ENCODE results near the gene PRMT2.

DNA sequence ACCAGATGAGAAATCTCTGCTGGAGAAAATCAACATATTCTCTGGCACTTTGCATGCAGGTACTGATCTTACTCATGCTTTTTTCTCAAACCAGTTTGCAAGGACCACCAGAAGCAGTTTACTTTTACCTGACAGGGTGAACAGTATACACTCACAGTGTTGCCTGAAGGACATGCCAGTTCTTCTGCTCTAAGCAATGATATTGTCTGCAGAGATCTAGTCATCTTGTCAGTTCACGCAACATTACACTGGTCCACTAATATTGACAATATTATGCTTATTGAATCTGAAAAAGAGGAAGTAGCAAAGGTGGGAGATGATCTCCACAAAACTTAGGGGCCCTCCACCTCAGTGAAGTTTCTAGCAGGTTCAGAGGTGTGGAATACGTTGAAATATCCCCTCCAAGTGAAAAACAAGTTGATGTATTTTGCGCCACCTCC, 26.8 kb upstream of the PRMT2 start:
- TF ChIP-seq EZH2phosphoT487 (IDR thresholded peaks at IDR 0.05; ENCODE audit: unreplicated experiment) = no peak
- TF ChIP-seq, protein P1, sequence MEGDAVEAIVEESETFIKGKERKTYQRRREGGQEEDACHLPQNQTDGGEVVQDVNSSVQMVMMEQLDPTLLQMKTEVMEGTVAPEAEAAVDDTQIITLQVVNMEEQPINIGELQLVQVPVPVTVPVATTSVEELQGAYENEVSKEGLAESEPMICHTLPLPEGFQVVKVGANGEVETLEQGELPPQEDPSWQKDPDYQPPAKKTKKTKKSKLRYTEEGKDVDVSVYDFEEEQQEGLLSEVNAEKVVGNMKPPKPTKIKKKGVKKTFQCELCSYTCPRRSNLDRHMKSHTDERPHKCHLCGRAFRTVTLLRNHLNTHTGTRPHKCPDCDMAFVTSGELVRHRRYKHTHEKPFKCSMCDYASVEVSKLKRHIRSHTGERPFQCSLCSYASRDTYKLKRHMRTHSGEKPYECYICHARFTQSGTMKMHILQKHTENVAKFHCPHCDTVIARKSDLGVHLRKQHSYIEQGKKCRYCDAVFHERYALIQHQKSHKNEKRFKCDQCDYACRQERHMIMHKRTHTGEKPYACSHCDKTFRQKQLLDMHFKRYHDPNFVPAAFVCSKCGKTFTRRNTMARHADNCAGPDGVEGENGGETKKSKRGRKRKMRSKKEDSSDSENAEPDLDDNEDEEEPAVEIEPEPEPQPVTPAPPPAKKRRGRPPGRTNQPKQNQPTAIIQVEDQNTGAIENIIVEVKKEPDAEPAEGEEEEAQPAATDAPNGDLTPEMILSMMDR (conservative IDR thresholded peaks at IDR 0.05; ENCODE audit: low read depth in 2 of 2) = no peak
- TF ChIP-seq, protein P2, sequence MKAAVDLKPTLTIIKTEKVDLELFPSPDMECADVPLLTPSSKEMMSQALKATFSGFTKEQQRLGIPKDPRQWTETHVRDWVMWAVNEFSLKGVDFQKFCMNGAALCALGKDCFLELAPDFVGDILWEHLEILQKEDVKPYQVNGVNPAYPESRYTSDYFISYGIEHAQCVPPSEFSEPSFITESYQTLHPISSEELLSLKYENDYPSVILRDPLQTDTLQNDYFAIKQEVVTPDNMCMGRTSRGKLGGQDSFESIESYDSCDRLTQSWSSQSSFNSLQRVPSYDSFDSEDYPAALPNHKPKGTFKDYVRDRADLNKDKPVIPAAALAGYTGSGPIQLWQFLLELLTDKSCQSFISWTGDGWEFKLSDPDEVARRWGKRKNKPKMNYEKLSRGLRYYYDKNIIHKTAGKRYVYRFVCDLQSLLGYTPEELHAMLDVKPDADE (IDR thresholded peaks at IDR 0.05) = no peak

All from GM23338 (cell line).